Suppressor macrophage (primary cell): ENCODE results near the gene SMIM9.
"Not testable (repeated sequence)": the region's sequence is repeated elsewhere in the genome, so short reads cannot be mapped to it uniquely, and the experiment has no call there.

Experiments
- DNase-seq, 4 experiments: peaks; one replicate each; pipeline ENCODE4 v3.0.0-alpha.2; 2020 to 2022
- total RNA-seq, 17 experiments: gene quantifications; one replicate each; lab custom pipeline; 2026; ENCODE audit warnings: mixed read lengths in 6 of 17, inconsistent platforms in 3 of 17; lab: John Stamatoyannopoulos, UW

Gene SMIM9
- total RNA-seq = 0 to 0.77 (median 0) reads per million in 17 experiments

DNA sequence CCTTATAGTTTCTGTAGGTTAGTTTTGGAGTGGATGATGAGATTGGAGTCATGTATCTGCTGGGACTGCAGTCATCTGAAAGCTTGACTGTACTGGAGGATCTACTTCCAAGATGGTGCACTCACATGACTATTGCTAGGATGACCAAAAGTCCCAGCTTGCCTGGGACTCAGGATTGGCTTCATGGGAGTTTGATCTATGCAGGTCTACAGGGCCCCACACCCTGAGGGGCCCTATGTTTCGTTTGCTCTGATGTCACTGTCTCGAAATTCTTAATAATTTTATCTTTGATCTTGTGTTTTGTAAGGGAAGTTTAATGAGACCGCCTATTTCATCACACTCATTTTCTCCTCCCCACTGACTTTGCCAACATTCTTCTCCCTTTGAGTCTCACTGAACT, at the start of gene SMIM9:
SMIM9 (minus strand) TSS at position 101 of the 400 bp plus-strand sequence. CDS start 3,806 bp downstream, outside the sequence.
- DNase-seq = no peak

DNA sequence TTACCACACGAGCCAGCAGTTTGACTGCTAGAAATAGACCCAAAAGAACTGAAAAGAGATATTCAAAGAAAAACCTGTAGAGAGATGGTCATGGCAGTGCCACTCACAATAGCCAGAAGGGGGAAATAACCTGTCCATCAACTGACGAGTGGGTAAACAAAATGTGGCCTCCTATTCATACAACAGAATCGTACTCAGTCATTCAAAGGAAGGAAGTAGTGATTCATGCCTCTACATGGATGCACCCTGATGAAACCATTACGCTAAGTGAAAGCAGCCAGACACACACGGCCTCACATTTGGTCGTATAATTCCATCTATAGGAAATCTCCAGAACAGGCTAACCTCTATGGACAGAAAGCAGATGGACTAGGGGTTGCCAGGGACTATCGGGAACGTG, 49.6 kb upstream of the SMIM9 start:
- DNase-seq = not testable (repeated sequence)

DNA sequence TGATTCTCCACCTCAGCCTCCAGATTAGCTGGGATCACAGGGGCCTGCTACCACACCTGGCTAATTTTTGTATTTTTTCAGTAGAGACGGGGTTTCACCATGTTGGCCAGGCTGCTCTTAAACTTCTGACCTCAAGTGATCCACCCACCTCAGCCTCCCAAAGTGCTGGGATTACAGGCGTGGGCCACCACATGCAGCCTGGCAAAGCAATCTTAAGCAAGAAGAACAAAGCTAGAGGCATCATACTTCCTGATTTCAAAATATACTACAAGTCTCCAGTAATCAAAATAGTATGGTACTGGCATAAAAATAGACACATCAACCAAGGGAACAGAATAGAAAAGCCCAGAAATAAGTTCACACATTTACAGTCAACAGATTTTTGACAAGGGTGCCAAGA, 38.9 kb upstream of the SMIM9 start:
- peak in 3 of 4 experiments; percentile 28 to 45 (median 43) for DNase-seq

DNA sequence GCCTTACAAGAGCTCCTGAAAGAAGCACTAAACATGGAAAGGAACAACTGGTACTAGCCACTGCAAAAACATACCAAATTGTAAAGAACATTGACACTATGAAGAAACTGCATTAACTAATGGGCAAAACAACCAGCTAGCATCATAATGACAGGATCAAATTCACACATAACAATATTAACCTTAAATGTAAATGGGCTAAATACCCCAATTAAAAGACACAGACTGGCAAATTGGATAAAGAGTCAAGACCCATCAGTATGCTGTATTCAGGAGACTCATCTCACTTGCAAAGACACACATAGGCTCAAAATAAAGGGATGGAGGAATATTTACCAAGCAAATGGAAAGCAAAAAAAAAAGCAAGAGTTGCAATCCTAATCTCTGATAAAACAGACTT, 34.1 kb upstream of the SMIM9 start:
- DNase-seq = not testable (repeated sequence)

DNA sequence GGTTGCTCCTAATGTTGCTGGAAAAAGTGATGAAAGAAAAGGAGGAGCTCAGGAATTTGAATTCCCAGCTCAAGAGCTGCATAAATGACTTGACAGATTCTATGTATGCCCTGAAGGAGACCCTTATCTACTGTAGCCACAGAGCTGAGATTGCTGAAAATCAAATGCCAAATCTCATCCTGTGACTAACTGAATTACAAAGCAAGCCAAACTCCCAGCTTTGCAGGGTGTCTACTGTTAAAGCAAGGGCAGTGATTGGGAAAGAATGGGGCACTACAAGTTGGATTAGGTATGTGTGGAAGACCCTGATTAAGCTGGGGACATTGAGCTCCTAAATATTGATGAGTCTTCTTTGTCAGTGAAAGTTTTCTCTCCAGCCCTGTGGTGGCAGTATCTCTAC, 20.8 kb upstream of the SMIM9 start:
- no peak for DNase-seq

DNA sequence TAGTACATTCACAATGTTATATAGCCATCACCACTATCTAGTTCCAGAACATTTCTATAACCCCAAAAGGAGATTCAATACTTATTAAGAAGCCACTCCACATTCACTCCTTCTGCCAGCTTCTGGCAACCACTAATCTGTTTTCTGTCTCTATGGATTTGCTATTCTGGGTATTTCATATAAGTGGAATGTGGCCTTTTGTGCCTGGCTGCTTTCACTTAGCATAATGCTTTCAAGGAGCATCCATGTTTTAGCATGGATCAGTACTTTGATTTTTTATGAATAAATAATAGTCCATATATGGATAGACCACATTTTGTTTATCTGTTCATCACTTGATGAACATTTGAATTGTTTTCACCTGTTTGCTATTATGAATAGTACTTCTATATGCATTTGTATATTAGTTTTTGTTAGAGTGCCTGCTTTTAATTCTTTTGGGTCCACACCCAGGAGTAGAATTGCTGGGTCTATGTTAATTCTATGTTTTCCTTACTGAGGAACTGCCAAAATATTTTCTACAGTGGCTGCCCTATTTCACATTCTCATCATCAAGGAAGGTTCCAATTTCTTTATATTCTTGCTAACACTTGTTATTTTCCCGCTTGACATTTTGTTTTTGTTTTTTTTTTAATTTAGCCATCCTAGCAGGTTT, 16.6 kb upstream of the SMIM9 start:
- no peak for DNase-seq

DNA sequence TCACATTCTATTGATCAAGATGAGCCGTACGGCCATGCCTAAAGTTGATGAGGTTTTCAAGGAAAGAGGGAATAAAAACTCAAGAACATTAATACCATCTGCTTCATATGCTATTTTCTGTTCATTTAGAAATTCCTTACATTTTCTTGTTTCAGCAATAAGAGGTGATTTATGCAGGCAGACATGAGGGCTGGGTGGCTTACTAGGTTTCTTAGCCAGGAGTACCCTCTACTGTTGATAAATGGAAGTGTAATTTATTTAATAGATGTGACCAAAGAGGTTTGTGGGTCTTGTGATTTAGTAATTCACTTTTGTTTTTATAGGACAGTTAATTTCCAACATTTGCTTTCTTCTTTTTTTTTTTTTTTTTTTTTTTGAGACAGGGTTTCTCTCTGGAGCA, 6.4 kb upstream of the SMIM9 start:
- peak; percentile 26 to 73 (median 56) for DNase-seq

DNA sequence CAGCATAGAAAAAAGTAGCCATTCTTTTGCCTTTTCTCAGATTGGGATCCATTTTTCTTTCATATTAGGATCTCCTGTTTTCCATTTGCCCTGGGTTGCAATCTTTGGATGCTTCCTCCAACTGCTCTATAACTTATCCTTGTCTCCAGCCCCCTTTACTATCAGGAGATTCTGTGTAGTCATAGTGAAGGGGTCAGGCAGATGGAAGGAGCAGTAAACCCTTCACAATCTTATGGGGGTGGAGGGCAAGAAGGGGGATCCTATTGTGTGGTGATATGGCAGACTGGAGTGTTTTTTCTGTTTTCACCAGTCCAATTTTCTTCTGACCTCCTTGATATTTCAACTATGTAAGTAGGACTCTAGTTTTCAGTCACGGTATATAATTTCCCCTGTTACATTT, 1.7 kb upstream of the SMIM9 start:
- no peak for DNase-seq

DNA sequence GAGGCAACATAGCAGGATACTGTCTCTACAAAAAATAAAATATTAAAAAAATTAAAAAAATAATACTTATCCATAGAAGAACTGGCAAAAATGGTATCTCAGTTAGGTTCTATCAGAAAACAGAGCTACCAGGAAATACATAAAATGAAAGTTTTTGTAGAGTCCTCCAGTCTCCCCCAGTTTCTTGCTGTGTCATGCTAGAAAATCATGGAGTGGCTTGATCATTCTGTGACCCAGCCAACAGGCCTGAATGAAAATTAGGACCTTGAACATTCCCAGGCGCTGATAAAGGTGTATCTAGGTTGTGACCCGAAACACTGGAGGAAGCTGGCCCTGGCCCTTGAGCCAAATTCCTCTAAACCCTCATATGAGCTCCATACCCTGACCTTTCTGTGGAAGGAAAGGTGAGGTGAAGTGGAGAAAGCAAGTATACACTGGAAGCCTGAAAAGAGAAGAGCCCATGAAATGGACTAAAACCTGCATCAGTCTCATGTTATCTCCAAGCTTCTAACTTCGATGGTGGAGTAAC, 652 bp downstream of the SMIM9 start:
- DNase-seq = no peak

DNA sequence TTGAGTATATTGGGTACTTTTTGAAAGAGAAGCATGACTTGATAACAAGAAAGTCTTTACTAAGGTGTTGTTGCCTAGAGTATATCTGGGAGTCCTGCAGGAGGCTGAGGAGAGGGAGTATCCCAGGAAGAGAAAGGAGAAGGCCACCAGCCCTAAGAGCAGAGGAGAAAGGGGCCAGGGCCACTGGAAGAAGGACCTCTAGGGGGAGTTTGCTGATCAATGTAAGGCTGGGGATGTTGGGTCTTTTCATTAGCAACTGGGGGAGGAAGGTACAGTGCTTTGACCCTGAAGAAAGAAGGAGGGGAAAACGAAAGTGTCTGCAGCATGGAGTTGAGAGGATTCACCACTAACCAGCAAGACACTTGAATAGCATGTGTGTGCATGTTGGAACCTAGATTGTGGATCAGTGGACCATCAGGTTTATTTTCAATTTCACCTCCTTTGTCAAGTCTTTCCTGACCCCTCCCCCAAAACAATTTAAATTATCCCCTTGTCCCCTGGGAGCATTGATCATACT, 4.5 kb downstream of the SMIM9 start:
- no peak for DNase-seq

DNA sequence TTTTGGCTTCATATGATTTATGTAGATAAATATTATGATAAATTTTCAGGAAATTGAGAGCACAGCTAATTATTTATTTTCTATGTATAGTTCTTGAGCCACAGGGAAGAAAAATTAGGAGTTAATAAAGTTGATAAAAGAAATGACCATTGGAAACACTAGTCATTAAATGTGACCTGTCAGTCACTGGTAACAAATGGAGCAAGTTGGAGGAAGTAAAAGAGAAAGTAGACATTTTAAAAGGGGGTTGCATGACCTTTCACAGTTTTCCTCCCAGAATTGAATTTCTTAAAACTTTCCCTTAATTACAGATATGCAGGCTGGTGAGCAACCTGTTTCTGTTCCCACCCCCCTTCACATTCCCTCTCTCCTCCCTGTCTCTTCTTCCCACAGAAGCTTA, 5.3 kb downstream of the SMIM9 start:
- DNase-seq = no peak

DNA sequence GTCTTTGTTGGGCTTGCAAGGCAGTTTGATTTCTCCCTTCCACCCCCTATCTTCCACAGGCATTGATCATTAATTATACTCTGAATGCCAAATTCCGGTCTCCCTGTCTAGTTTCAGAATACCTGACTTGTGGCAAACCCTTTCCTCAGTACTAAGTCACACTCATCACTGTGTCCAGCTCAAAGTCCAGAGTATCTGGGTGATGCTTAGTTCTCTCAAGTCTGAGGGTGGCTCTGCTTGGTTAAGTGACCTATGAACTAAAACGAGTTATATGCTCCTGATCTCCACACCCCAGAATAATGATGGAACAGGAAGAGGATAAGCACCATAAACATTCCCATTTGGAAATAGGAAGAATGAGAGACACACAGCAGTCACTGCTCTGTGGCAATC, 6.5 kb downstream of the SMIM9 start:
- DNase-seq = no peak

DNA sequence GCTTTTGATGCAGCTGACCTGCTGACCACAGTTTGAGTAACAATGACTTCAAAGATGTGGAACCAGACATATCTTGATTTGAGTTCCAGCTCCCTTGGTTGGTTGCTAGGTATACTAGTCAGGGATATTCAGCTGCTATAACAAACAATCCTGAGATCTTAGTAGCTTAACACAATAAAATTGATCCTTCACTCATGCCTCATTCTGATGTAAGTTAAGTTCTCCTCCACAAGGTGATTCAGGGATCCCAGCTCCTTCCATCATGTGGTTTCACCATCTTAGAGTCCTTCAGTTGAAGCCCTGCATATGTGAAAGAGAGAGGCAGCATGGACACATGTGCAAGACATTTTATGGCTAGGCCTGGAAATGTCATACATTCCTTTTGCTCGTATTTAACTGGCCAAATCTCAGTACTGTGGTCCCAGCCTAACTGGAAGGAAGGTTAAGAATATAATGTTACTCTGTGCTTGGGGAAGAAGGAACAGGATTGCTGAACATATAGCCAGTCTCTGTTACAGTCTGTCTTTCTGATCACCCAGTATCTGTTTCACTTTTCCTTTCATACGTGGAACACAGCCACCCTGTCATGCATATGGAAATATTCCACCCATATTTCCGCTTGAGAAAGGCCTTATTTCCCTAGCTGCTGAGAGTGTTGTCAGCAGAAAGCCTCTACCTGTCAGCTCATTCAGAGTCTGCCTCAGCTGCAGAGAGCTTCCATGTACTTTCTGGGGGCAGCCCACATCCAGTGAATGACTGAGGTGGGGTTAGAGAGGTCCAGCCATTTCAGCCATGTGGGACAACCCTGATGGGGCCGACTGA, 7.1 kb downstream of the SMIM9 start:
- peak in 2 of 4 experiments; percentile 17 to 32 for DNase-seq

DNA sequence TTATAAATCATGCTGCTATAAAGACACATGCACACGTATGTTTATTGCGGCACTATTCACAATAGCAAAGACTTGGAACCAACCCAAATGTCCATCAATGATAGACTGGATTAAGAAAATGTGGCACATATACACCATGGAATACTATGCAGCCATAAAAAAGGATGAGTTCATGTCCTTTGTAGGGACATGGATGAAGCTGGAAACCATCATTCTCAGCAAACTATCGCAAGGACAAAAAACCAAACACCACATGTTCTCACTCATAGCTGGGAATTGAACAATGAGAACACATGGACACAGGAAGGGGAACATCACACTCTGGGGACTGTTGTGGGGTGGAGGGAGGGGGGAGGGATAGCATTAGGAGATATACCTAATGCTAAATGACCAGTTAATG, 8.9 kb downstream of the SMIM9 start:
- not testable (repeated sequence) for DNase-seq

DNA sequence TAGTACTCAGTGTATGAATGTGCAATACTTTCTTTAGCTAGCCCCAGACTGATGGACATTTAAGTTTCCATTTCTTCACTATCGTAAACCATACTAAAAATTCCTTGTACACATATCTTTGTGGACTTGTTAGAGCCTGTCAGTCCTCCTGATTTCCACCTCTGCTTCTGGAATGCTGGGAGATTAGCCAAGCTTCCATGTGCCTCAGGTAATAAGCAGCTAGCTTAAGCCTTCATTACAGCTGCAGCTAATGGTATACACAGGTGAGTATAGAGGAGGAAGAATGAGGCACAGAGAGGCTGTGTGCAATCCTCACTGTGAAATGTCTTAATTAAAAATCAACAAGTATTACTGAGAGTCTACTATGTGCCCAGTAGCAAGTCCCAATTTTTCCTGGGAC, 9.8 kb downstream of the SMIM9 start:
- no peak for DNase-seq

DNA sequence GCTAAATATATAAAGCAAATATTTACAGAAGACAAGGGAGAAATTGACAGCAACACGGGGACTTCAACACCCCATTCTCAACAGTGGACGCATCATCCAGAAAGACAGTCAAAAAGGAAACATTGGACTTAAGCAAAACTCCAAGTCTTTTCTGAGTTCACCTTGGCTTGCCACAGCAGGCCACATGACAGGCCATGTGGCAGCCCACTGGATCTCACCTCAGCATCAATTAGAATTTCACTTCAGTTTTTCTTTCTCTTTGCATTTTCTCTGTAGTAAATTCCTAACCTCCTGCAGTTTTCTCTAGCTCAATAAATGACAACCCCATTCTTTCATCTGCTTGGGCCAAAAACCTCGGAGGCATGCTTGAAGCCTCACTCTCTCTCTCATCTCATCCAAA, 12.4 kb downstream of the SMIM9 start:
- no peak for DNase-seq

DNA sequence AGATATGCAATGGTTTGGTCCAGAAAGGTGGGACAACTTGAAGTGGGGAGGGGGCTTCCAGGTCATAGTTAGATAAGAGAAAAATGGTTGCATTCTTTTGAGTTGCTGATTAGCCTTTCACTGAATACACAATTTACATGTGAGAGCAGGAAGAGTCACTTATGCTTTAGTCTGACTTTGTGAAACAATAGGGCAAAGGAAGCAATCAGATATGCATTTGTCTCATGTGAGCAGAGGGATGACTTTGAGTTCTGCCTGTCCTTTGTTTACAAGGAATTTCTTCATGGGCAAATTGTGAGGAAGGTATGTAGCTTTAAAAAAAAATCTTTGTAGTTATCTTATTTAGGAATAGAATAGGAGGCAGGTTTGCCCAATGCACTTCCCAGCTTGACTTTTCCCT, 12.9 kb downstream of the SMIM9 start:
- DNase-seq = no peak

DNA sequence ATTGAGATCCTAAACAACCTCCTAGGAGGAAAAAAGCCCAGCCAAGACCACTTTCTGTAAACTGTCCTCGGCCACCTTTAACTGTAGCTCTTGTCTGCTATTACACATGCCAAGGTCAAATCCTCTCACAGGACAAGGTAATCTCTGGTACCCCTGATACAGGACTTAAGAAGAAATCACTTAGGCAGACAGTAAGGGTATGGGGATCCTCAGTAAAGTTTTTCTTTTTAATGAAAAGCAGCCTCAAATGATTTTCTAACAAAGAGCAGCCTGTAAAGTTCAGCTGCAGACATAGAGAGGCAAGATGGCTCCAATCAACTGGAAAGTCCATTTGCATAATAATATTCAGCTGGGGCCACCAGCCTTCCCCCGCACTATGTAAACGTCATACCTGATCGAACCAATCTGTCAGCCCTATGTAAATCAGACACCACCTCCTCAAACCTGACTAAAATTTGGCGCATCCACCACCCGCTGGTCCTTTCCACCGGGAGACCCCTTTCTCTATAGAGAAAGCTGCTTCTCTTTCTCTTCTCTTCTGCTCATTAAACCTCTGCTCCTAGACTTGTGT, 14.6 kb downstream of the SMIM9 start:
- DNase-seq = no peak

DNA sequence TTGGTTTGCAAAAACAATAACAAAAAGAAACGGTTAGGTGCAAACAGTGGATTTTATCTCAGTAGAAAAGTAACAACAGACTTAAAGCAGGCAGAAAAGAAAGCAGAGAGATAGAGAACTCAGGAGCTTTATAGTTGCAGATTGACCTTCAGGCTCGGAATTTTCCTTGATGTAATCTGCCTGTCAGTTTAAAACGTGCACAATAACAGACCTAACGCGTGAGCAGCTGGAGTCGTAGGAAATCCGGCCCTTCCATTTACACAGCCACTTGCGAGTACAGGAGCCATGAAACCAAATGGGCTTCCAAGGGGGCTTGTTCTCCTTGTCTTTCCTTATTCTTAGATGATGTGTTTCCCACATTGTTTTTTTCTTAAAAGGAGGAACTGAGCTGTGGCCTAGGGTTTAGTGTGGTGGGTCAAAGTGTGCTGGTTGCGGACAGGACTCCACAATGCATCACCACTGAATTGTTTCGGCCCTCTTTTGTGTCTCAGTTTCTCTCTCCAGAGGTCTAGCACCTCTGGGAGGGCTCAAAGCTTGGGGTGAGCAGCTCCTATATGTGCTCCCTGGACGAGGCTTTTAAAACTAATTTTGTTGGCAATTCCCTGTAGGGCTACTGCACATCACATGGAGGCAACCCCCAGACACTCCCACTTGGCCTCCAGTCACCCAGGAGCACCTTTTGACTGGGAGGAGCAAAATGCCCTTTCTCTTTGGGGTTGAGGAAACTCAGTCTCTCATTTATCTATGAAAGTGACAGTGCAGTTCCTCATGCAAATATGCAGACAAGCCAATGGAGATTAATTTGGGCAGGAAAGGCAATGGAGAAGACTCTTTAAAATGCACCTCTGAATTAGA, 15.3 kb downstream of the SMIM9 start:
- DNase-seq = no peak

DNA sequence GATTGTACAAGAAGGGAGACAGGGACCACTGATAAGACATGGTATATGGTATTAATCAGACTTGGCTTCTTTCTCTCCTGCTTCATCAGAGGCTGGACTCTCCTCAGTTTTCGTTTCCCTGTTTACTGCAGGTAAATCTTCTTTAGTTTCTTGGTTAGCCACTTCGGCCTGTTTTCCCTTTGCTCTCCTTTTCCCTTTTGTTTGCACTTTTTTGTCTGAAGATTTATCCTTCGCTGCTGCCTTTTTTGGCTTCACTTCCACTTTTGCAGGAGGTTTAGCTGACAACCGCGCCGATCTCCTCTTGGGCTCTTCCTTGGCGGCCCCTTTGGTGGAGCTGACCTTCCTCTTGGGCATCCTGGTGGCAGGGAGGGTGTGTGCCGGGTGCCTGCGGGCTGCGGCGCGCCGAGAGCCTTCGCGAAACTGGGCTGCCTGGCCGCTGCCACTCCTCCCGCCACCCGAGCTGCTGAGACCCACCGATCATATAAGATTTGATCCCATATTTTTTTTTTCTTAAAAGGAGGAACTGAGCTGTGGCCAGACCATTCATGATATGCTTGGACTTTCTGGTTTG, 17.3 kb downstream of the SMIM9 start:
- not testable (repeated sequence) for DNase-seq

DNA sequence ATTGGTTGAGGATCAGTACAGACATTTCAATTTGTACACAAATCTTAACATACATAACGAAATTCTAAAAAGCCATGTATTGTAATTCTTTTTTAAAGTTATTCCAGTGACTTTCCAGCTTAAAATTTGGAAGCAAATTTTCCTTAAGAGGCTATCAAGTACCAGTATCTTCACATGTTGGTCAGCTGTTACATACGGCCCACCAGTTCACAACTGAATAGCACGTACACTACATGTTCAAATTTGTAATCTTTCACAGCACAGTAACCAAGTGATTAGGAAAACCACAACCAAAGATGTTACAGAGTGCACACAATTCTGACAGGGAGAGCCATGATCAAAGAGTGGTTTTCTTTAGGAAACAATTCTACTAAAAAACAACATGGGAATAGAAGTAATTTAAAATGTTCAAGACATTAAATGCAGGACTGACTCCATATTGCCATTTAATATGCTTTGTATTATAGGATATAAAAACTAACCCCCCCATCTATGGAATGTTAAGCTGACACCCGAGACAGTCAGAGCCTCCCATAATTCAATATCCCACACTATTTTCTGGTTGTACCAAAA, 18.1 kb downstream of the SMIM9 start:
- not testable (repeated sequence) for DNase-seq
